HepG2 (cell line): Measurements from ENCODE around the gene TP53TG5. TPM values are rescaled to one million over a fixed set of nuclear protein-coding genes. Genes with fewer than 3 reads are reported as not detected.

Experiments used
- CCDC6 ChIP-seq: sonication (generic); formaldehyde crosslinking; IDR thresholded peaks from 2 replicates; pipeline ENCODE4 v1.8.1; 2022; ENCODE audit warnings: mild to moderate bottlenecking, missing genetic modification reagents, moderate library complexity
- KAT7 ChIP-seq: IDR thresholded peaks from 2 replicates; pipeline ENCODE4 v1.6.1; 2018; ENCODE audit warnings: borderline replicate concordance, missing compliant biosample characterization
- MED13 ChIP-seq: sonication (generic); formaldehyde crosslinking; IDR thresholded peaks from 2 replicates; pipeline ENCODE4 v1.5.0; 2020; ENCODE audit warnings: missing genetic modification reagents
- PAX8 ChIP-seq: sonication (generic); formaldehyde crosslinking; IDR thresholded peaks from 2 replicates; pipeline ENCODE4 v1.8.0; 2022; ENCODE audit warnings: mild to moderate bottlenecking, missing genetic modification reagents, borderline replicate concordance
- PRPF4 ChIP-seq: fragments of 200-400 bp; formaldehyde crosslinking; IDR thresholded peaks from 2 replicates; pipeline ENCODE4 v1.6.1; 2016; ENCODE audit warnings: low read length, low read depth; ENCODE audit not compliant: poor library complexity, severe bottlenecking
- TCF7L2 ChIP-seq: IDR thresholded peaks from 2 replicates; pipeline ENCODE4 v1.6.1; 2011; ENCODE audit warnings: mild to moderate bottlenecking, low read depth, low read length, moderate library complexity
- ZBTB21 ChIP-seq: sonication (generic); formaldehyde crosslinking; IDR thresholded peaks from 2 replicates; pipeline ENCODE4 v1.4.0; 2020; ENCODE audit warnings: missing genetic modification reagents
- ZNF20 ChIP-seq: sonication (generic); formaldehyde crosslinking; IDR thresholded peaks from 2 replicates; pipeline ENCODE4 v1.4.0; 2020; ENCODE audit warnings: mild to moderate bottlenecking, moderate library complexity, missing genetic modification reagents
- ZNF510 ChIP-seq: sonication (generic); formaldehyde crosslinking; IDR thresholded peaks from 2 replicates; pipeline ENCODE4 v1.4.0; 2020; ENCODE audit warnings: low read depth, mild to moderate bottlenecking, missing genetic modification reagents
- ZNF737 ChIP-seq: sonication (generic); formaldehyde crosslinking; IDR thresholded peaks from 2 replicates; pipeline ENCODE4 v1.5.0; 2020; ENCODE audit warnings: missing genetic modification reagents, mild to moderate bottlenecking, borderline replicate concordance
- ZNF776 ChIP-seq: sonication (generic); formaldehyde crosslinking; IDR thresholded peaks from 2 replicates; pipeline ENCODE4 v1.4.0; 2020; ENCODE audit warnings: mild to moderate bottlenecking, missing genetic modification reagents
- polyA plus RNA-seq, 8 experiments: library from polyadenylated mRNA; depleted of rRNA in 3 of 8; stranded (reverse) in 7 of 8; unstranded in 1 of 8; fragments of >200 nt; fragmentation: Illumina TruSeq in 4 of 8; extraction: Trizol in 4 of 8; gene quantifications; 2 replicates each; pipeline versions ENCODE4 v1.2.1 to v1.2.3, GENCODE V29; 2011 to 2016; ENCODE audit warnings: low read depth in 4 of 8, missing spikeins in 1 of 8, mixed read lengths in 1 of 8; ENCODE audit not compliant: insufficient read depth in 1 of 8
- total RNA-seq, 5 experiments: library from RNA; depleted of rRNA; stranded (reverse); fragments of >200 nt; fragmentation: Illumina TruSeq; extraction: Trizol; gene quantifications; 2 replicates each; pipeline ENCODE4 v1.2.3, GENCODE V29; 2016; ENCODE audit warnings: low read depth in 1 of 5
- TF ChIP-seq, protein P1 (sequence below): sonication (generic); formaldehyde crosslinking; conservative IDR thresholded peaks from 2 replicates; pipeline ENCODE4 v1.4.0; 2020; ENCODE audit warnings: missing genetic modification reagents
- TF ChIP-seq, protein P2 (sequence below): sonication (generic); formaldehyde crosslinking; IDR thresholded peaks from 2 replicates; pipeline ENCODE4 v1.4.0; 2020; ENCODE audit warnings: mild to moderate bottlenecking, missing genetic modification reagents
- TF ChIP-seq, protein P3 (sequence below): sonication (generic); formaldehyde crosslinking; IDR thresholded peaks from 2 replicates; pipeline ENCODE4 v1.5.1; 2020; ENCODE audit warnings: missing genetic modification reagents, mild to moderate bottlenecking, borderline replicate concordance
- TF ChIP-seq, protein P4 (sequence below): sonication (generic); formaldehyde crosslinking; IDR thresholded peaks from 2 replicates; pipeline ENCODE4 v1.5.1; 2020; ENCODE audit warnings: missing genetic modification reagents, mild to moderate bottlenecking, borderline replicate concordance

The TP53TG5 gene
- total and polyA plus RNA-seq, 2 of the 13 experiments (the other 11 are each of a cell fraction or from before 2014, with no cell fraction given): 0.11 TPM; not detected in 1

DNA sequence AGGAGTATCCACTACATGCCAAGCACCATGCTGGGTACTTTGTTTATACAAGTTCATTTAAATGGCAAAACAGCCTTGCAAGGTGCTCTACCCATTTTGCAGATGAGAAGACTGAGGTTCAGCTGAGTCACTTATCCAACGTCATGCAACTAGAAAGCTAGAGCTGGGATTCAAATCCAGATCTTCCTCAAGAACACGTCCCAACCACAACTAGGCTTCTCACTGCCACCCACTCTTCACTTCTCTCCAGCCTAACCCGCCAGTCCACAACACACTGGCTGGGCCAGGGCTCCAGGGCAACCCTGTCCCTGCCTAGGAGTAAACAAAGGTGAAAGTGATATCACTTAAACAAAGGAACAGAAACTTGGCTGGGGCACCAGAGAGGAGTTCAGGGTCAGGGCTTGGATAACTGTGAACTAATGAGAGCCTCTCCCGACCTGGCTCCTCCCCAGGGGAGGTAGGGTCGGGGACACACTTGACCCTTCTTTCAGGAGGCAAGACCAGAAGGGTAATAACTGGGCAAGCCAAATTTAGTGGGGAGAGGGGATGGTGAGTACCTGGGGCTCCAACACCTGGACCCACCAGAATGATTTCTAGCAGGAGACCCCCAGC lies 37.8 kb downstream of the TP53TG5 start (continued):
- TF ChIP-seq ZNF510 (CRISPR knock-in tag) (no peak), CCDC6 (CRISPR knock-in tag) (peak; percentile 56; the same call in 1 of the 2 replicates), ZNF20 (CRISPR knock-in tag) (no peak), MED13 (CRISPR knock-in tag) (peak; percentile 41; the same call in 1 of the 2 replicates), KAT7 (CRISPR knock-in tag) (no peak; the same call in 1 of the 2 replicates), ZBTB21 (CRISPR knock-in tag) (no peak), ZNF737 (CRISPR knock-in tag) (0 out of 2 replicates have a peak, but pooled peaks have one; percentile 46), TCF7L2 (no peak), ZNF776 (CRISPR knock-in tag) (no peak), PAX8 (no peak), PRPF4 (no peak)
- TF ChIP-seq, protein P1, sequence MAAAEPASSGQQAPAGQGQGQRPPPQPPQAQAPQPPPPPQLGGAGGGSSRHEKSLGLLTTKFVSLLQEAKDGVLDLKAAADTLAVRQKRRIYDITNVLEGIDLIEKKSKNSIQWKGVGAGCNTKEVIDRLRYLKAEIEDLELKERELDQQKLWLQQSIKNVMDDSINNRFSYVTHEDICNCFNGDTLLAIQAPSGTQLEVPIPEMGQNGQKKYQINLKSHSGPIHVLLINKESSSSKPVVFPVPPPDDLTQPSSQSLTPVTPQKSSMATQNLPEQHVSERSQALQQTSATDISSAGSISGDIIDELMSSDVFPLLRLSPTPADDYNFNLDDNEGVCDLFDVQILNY (CRISPR knock-in tag): no peak
- TF ChIP-seq, protein P2, sequence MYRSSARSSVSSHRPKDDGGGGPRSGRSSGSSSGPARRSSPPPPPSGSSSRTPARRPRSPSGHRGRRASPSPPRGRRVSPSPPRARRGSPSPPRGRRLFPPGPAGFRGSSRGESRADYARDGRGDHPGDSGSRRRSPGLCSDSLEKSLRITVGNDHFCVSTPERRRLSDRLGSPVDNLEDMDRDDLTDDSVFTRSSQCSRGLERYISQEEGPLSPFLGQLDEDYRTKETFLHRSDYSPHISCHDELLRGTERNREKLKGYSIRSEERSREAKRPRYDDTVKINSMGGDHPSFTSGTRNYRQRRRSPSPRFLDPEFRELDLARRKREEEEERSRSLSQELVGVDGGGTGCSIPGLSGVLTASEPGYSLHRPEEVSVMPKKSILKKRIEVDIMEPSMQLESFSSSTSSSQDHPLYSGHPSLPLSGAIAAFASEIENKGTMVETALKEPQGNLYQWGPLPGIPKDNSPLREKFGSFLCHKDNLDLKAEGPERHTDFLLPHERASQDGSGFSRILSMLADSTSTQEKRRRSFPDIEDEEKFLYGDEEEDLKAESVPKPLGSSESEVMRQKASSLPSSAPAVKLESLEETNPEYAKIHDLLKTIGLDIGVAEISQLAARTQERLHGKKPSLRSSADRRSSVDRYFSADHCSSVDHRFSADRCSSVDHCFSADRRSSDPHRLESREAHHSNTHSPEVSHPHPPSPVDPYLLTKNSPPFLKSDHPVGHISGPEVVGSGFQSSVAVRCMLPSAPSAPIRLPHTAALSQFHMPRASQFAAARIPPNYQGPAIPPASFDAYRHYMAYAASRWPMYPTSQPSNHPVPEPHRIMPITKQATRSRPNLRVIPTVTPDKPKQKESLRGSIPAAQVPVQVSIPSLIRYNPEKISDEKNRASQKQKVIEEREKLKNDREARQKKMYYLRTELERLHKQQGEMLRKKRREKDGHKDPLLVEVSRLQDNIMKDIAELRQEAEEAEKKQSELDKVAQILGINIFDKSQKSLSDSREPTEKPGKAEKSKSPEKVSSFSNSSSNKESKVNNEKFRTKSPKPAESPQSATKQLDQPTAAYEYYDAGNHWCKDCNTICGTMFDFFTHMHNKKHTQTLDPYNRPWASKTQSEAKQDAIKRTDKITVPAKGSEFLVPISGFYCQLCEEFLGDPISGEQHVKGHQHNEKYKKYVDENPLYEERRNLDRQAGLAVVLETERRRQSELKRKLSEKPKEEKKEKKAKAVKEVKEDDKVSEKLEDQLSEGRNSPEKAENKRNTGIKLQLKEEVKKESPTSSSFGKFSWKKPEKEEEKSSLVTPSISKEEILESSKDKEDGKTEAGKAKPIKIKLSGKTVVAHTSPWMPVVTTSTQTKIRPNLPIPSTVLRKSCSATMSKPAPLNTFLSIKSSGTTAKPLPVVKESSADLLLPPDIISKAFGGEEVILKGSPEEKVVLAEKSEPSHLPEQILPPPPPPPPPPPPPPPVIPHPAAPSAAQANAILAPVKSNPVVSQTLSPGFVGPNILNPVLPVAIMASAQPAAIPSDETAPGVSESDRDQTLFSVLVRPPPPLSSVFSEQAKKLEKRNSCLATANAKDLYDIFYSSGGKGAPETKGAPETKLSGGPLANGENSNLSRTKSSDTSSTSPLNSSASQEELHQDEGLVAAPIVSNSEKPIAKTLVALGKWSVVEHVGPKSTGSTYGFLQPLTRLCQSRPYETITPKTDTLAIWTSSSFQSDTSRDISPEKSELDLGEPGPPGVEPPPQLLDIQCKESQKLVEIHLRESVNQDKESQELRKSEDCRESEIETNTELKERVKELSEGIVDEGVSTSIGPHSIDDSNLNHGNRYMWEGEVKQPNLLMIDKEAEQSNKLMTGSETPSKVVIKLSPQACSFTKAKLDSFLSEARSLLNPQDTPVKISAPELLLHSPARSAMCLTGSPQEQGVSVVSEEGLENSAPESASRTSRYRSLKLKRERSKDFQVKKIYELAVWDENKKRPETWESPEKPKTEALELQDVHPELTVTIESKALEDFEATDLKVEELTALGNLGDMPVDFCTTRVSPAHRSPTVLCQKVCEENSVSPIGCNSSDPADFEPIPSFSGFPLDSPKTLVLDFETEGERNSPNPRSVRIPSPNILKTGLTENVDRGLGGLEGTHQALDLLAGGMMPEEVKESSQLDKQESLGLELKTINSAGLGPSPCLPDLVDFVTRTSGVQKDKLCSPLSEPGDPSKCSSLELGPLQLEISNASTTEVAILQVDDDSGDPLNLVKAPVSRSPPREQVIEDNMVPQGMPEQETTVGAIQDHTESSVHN (CRISPR knock-in tag): no peak
- TF ChIP-seq, protein P3, sequence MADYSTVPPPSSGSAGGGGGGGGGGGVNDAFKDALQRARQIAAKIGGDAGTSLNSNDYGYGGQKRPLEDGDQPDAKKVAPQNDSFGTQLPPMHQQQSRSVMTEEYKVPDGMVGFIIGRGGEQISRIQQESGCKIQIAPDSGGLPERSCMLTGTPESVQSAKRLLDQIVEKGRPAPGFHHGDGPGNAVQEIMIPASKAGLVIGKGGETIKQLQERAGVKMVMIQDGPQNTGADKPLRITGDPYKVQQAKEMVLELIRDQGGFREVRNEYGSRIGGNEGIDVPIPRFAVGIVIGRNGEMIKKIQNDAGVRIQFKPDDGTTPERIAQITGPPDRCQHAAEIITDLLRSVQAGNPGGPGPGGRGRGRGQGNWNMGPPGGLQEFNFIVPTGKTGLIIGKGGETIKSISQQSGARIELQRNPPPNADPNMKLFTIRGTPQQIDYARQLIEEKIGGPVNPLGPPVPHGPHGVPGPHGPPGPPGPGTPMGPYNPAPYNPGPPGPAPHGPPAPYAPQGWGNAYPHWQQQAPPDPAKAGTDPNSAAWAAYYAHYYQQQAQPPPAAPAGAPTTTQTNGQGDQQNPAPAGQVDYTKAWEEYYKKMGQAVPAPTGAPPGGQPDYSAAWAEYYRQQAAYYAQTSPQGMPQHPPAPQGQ: no peak
- TF ChIP-seq, protein P4, sequence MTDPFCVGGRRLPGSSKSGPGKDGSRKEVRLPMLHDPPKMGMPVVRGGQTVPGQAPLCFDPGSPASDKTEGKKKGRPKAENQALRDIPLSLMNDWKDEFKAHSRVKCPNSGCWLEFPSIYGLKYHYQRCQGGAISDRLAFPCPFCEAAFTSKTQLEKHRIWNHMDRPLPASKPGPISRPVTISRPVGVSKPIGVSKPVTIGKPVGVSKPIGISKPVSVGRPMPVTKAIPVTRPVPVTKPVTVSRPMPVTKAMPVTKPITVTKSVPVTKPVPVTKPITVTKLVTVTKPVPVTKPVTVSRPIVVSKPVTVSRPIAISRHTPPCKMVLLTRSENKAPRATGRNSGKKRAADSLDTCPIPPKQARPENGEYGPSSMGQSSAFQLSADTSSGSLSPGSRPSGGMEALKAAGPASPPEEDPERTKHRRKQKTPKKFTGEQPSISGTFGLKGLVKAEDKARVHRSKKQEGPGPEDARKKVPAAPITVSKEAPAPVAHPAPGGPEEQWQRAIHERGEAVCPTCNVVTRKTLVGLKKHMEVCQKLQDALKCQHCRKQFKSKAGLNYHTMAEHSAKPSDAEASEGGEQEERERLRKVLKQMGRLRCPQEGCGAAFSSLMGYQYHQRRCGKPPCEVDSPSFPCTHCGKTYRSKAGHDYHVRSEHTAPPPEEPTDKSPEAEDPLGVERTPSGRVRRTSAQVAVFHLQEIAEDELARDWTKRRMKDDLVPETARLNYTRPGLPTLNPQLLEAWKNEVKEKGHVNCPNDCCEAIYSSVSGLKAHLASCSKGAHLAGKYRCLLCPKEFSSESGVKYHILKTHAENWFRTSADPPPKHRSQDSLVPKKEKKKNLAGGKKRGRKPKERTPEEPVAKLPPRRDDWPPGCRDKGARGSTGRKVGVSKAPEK: peak; percentile 86; the same call in 1 of the 2 replicates
